Type B pancreatic cell (in vitro differentiated cells): Measurements from ENCODE around the gene ANKRD11. TPM values are rescaled to one million over a fixed set of nuclear protein-coding genes. Genes with fewer than 3 reads are reported as not detected.

ENCODE experiments used
- DNase-seq: peaks from one replicate; pipeline ENCODE4 v3.0.0; 2021; ENCODE audit warnings: mixed read lengths; ENCODE audit not compliant: unreplicated experiment; ENCODE audit errors: extremely low spot score
- H3K27ac Mint-ChIP-seq: 2 replicates; pipeline ENCODE4 v1.8.0; 2021; ENCODE audit warnings: mild to moderate bottlenecking, mixed read lengths
- H3K27me3 Mint-ChIP-seq: 2 replicates; pipeline ENCODE4 v1.8.0; 2021; ENCODE audit warnings: mixed read lengths
- H3K36me3 Mint-ChIP-seq: 2 replicates; pipeline ENCODE4 v1.8.0; 2021; ENCODE audit warnings: mixed read lengths
- H3K4me1 Mint-ChIP-seq: one replicate; pipeline ENCODE4 v1.8.0; 2021; ENCODE audit warnings: mixed read lengths; ENCODE audit not compliant: unreplicated experiment
- H3K4me3 Mint-ChIP-seq: 2 replicates; pipeline ENCODE4 v1.8.0; 2021; ENCODE audit warnings: mild to moderate bottlenecking, mixed read lengths
- H3K9me3 Mint-ChIP-seq: 2 replicates; pipeline ENCODE4 v1.8.0; 2021; ENCODE audit warnings: mixed read lengths
- CTCF ChIP-seq: fragments of 200-600 bp; sonication (generic); conservative IDR thresholded peaks from 2 replicates; pipeline ENCODE4 v1.5.0; 2021; ENCODE audit warnings: antibody characterized with exemption, mild to moderate bottlenecking
- total RNA-seq: library from RNA; stranded (reverse); gene quantifications from 2 replicates; pipeline ENCODE4 v1.2.1, GENCODE V29; 2021; ENCODE audit warnings: low replicate concordance

Gene ANKRD11
- total RNA-seq, 1 donor from 2014 or later, result 153 TPM

GRCh38 chr16:89351645-89352044 is 138.7 kb downstream of the ANKRD11 start:
- Mint-ChIP-seq H3K36me3 (peaks cover 9% of the 10 kb centered on the region), H3K4me1 (peaks cover 44% of the 10 kb centered on the region), H3K27me3 (no peaks in the 10 kb centered on the region), H3K9me3 (no peaks in the 10 kb centered on the region), H3K27ac (peak overlapping the region; percentile 36), H3K4me3 (no peak overlapping the region)
- no peak for TF ChIP-seq CTCF
- no peak for DNase-seq

- TF ChIP-seq CTCF, result no peak
- Mint-ChIP-seq H3K27ac (no peak overlapping the region), H3K4me1 (peaks cover 51% of the 10 kb centered on the region), H3K36me3 (peaks cover 9% of the 10 kb centered on the region), H3K4me3 (no peak overlapping the region), H3K9me3 (no peaks in the 10 kb centered on the region), H3K27me3 (no peaks in the 10 kb centered on the region)
- DNase-seq, result no peak
Observed at GRCh38 chr16:89350701-89351380, 139.5 kb downstream of the ANKRD11 start.

- DNase-seq, result no peak
- no peak for TF ChIP-seq CTCF
- H3K27ac Mint-ChIP-seq, result peak overlapping the region; percentile 3
- peaks cover 4% of the 10 kb centered on the region for H3K36me3 Mint-ChIP-seq
- H3K4me3 Mint-ChIP-seq, result no peak overlapping the region
- no peaks in the 10 kb centered on the region for H3K9me3 Mint-ChIP-seq
- peaks cover 52% of the 10 kb centered on the region for H3K4me1 Mint-ChIP-seq
- H3K27me3 Mint-ChIP-seq, result no peaks in the 10 kb centered on the region
Observed at GRCh38 chr16:89349947-89350633, 140.3 kb downstream of the ANKRD11 start.

GRCh38 chr16:89347807-89348206 is 142.6 kb downstream of the ANKRD11 start:
- Mint-ChIP-seq H3K9me3 (no peaks in the 10 kb centered on the region), H3K36me3 (peaks cover 9% of the 10 kb centered on the region), H3K27me3 (no peaks in the 10 kb centered on the region), H3K27ac (no peak overlapping the region), H3K4me1 (peaks cover 60% of the 10 kb centered on the region), H3K4me3 (no peak overlapping the region)
- DNase-seq, result no peak
- TF ChIP-seq CTCF, result no peak

- H3K4me1 Mint-ChIP-seq, result peaks cover 57% of the 10 kb centered on the region
- H3K27ac Mint-ChIP-seq, result peak overlapping the region; percentile 75
- TF ChIP-seq CTCF, result no peak
- no peaks in the 10 kb centered on the region for H3K27me3 Mint-ChIP-seq
- H3K9me3 Mint-ChIP-seq, result no peaks in the 10 kb centered on the region
- peaks cover 14% of the 10 kb centered on the region for H3K36me3 Mint-ChIP-seq
- no peak for DNase-seq
- H3K4me3 Mint-ChIP-seq, result no peak overlapping the region
Observed at GRCh38 chr16:89346869-89347268, 143.5 kb downstream of the ANKRD11 start.
